Left lung (tissue), 10 donors: ENCODE results near the gene SLC17A1. TPM values are rescaled to one million over a fixed set of nuclear protein-coding genes. Genes with fewer than 3 reads are reported as not detected.

Experiments
- ATAC-seq: fragments of 200-7000 bp; cut with Tn5 transposase; one replicate; pipeline ENCODE4 v1.9.1; 2020; ENCODE audit warnings: moderate library complexity
- DNase-seq, 4 donors: peaks; one replicate each; pipeline ENCODE4 v3.0.0-alpha.2; 2013 to 2020
- H3K27ac ChIP-seq, 2 donors: fragments of 200-600 bp; sonication (generic) in 1 of 2; one replicate each; pipeline versions ENCODE4 v1.5.0 to v1.8.0; 2020 to 2021
- H3K27me3 ChIP-seq, 2 donors: fragments of 200-600 bp; sonication (generic) in 1 of 2; one replicate each; pipeline versions ENCODE4 v1.5.0 to v1.8.0; 2020 to 2021
- H3K36me3 ChIP-seq, 2 donors: fragments of 200-600 bp; sonication (generic) in 1 of 2; one replicate each; pipeline versions ENCODE4 v1.5.0 to v1.8.0; 2020 to 2021
- H3K4me1 ChIP-seq, 2 donors: fragments of 200-600 bp; one replicate each; pipeline ENCODE4 v1.8.0; 2021
- H3K4me3 ChIP-seq, 2 donors: fragments of 200-600 bp; sonication (generic) in 1 of 2; one replicate each; pipeline versions ENCODE4 v1.5.0 to v1.8.0; 2020 to 2021; ENCODE audit warnings: mild to moderate bottlenecking in 1 of 2
- H3K9me3 ChIP-seq, 2 donors: fragments of 200-600 bp; sonication (generic) in 1 of 2; one replicate each; pipeline versions ENCODE4 v1.5.0 to v1.8.0; 2020 to 2021
- intact Hi-C, 2 donors: fragments of 100-400 bp; cut with DNase I; formaldehyde crosslinking; loops; one replicate each; pipeline versions ENCODE4 v1.11.2 to v1.14.2; 2022
- polyA plus RNA-seq, 6 donors: library from polyadenylated mRNA; unstranded; fragments of 120-200 nt; gene quantifications; one replicate each; pipeline ENCODE4 v1.2.1, GENCODE V29; 2013; ENCODE audit not compliant: insufficient read length in 6 of 6
- total RNA-seq, 2 donors: library from RNA; stranded (reverse); fragmentation: NEBNext Ultra II Directional; extraction: Animal tissue kit (Norgen Biotek cat#: 25700); gene quantifications; one replicate each; pipeline ENCODE4 v1.2.1, GENCODE V29; 2021
- TF ChIP-seq, protein P1 (sequence below), 2 donors: fragments of 200-600 bp; sonication (generic) in 1 of 2; IDR thresholded peaks; one replicate each; pipeline versions ENCODE4 v1.5.0 to v1.8.0; 2021; ENCODE audit warnings: antibody characterized with exemption in 2 of 2
- donor health status: DM: no; HTN: yes; CAD: no.
- donor health status: DM: no; HTN: no; CAD: no.

The SLC17A1 gene
- total and polyA plus RNA-seq, 8 donors = 0.22 to 0.48 (median 0.30) TPM; not detected in 3

DNA sequence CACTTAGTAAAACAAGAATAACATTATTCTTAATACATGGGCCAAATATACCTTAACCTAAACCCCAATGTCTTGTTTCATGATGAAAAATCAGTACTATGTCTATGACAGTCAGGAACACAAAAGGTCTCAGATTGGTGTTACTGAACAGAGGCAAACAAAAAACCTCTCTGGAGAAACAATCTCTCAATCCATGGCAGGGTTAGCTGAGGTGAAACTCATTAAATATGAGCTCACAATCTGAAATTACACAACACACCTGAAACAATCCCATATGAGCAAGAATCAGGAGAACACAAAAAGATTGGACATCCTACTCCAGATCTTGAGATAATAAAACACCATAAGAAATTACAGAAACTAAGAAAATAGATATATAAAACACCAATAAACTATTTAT lies 83.8 kb downstream of the SLC17A1 start:
- ATAC-seq (no peak), DNase-seq (no peak)
- TF ChIP-seq, protein P1, sequence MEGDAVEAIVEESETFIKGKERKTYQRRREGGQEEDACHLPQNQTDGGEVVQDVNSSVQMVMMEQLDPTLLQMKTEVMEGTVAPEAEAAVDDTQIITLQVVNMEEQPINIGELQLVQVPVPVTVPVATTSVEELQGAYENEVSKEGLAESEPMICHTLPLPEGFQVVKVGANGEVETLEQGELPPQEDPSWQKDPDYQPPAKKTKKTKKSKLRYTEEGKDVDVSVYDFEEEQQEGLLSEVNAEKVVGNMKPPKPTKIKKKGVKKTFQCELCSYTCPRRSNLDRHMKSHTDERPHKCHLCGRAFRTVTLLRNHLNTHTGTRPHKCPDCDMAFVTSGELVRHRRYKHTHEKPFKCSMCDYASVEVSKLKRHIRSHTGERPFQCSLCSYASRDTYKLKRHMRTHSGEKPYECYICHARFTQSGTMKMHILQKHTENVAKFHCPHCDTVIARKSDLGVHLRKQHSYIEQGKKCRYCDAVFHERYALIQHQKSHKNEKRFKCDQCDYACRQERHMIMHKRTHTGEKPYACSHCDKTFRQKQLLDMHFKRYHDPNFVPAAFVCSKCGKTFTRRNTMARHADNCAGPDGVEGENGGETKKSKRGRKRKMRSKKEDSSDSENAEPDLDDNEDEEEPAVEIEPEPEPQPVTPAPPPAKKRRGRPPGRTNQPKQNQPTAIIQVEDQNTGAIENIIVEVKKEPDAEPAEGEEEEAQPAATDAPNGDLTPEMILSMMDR (IDR thresholded peaks at IDR 0.05) = no peak
- no peak overlapping the region for H3K27ac ChIP-seq
- H3K9me3 ChIP-seq = no peaks in the 10 kb centered on the region
- intact Hi-C loops = no loop called here
- H3K36me3 ChIP-seq = no peaks in the 10 kb centered on the region
- H3K27me3 ChIP-seq = no peaks in the 10 kb centered on the region
- no peaks in the 10 kb centered on the region for H3K4me1 ChIP-seq
- H3K4me3 ChIP-seq = no peak overlapping the region

DNA sequence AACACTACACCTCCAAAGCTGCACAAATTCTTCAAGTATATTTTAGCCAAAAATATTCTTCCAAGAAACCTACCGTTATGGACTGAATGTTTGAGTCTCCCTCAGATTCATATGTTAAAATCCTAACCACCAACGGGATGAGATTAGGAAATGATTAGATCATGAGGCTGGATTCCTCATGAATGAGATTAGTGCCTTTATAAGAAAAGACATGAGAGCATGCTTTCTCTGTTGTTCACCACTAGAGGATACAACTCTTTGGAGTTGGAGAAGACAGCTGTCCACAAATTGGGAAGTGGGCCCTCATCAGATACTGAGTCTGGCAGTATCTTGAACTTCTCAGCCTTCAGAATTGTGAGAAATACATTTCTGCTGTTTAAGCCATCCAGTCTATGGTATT lies 84.4 kb downstream of the SLC17A1 start:
- no peaks in the 10 kb centered on the region for H3K36me3 ChIP-seq
- no peak overlapping the region for H3K27ac ChIP-seq
- no peaks in the 10 kb centered on the region for H3K4me1 ChIP-seq
- TF ChIP-seq, protein P1 (IDR thresholded peaks at IDR 0.05) = no peak
- DNase-seq = no peak
- H3K4me3 ChIP-seq = no peak overlapping the region
- no peaks in the 10 kb centered on the region for H3K27me3 ChIP-seq
- intact Hi-C loops = no loop called here
- H3K9me3 ChIP-seq = no peaks in the 10 kb centered on the region
- ATAC-seq = no peak

DNA sequence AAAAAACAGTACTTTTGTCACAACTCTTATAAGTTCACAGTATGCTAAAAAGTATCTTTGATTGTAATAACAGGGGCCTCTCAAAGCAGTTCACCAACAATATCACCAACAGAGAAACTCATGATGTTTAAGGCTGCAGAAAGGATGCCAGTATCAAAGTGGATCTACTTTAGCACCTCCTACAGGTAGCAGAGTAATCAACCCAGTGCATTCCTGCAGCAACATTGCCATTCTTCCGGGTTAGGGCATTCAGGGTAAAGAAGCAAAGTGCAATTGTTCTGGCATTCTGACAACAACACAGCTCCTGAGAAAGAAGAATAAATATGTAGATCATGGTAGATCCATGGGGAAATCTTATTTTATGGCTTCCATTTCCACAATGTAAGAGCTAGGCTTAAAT lies 84.9 kb downstream of the SLC17A1 start:
- intact Hi-C loops = no loop called here
- Histone ChIP-seq H3K4me3 (no peak overlapping the region), H3K27me3 (no peaks in the 10 kb centered on the region), H3K9me3 (no peaks in the 10 kb centered on the region), H3K36me3 (no peaks in the 10 kb centered on the region), H3K27ac (no peak overlapping the region), H3K4me1 (no peaks in the 10 kb centered on the region)
- TF ChIP-seq, protein P1 (IDR thresholded peaks at IDR 0.05) = no peak
- ATAC-seq = no peak
- no peak for DNase-seq

DNA sequence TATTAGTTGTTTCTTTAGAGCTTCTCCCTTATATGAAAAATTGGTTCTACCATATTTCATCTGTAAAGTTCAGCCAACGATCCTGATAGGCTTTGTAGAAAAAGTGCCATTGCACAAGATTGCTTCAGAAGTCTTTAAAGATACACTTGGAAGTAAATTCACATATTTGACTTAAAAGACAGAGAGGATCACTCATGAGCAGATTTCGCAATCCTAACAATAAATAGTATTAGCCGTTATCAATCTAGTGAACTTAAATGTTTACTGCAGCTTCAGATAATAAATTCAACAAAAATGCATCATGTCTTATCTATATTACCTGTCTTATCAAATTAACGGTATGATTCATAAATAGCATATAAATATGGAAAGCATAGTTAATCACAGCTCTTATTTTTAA lies 86.0 kb downstream of the SLC17A1 start:
- Histone ChIP-seq H3K4me1 (no peaks in the 10 kb centered on the region), H3K9me3 (no peaks in the 10 kb centered on the region), H3K36me3 (no peaks in the 10 kb centered on the region), H3K27me3 (no peaks in the 10 kb centered on the region), H3K27ac (no peak overlapping the region), H3K4me3 (no peak overlapping the region)
- DNase-seq (no peak), ATAC-seq (no peak)
- intact Hi-C loops = no loop called here
- TF ChIP-seq, protein P1 (IDR thresholded peaks at IDR 0.05) = no peak

DNA sequence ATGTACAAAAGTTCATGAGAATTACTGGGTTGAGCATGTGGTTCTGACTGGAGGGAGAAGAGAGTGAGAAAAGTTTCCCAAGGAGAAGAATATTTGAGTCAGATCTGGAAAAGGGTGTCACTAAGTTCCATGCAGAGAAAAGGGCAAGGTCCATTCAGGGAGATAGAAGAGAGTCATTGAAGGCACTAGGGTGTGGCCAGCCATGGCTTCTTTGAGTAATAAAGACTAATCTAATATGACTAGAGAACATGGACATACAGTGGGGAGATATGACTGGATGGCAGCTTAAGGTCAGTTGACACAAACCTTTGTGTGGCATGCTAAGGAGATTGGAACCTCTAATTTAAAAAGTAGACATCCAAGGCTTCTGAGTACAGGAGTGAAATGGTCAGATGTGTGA lies 88.0 kb downstream of the SLC17A1 start:
- ATAC-seq = no peak
- Histone ChIP-seq H3K27me3 (no peaks in the 10 kb centered on the region), H3K36me3 (no peaks in the 10 kb centered on the region), H3K9me3 (no peaks in the 10 kb centered on the region), H3K27ac (no peak overlapping the region), H3K4me1 (no peaks in the 10 kb centered on the region), H3K4me3 (no peak overlapping the region)
- intact Hi-C loops = no loop called here
- no peak for DNase-seq
- TF ChIP-seq, protein P1 (IDR thresholded peaks at IDR 0.05) = no peak
